Measurements from ENCODE around the gene FNDC1.

FNDC1 gene

DNA sequence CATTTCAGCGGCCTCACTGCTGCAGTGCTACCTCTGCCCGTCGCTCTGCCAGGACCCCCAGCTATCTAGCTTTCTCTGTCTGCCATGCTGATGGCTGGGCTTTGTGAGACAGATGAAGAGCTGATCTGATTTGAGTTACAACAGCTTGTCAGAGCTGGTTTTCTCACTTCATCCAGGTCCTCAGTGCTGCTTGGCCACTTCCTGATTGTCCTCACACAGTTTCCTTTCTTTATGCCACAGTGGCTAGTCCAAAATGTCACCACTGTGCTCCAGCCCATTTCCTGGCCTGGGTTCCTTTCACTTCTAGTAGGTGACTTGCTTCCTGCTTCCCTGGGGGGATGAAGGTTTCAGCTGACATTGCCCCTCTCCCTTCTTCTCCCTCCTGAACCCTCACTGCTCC, 35.4 kb downstream of the FNDC1 start:
- DNase-seq (ENCODE audit: low read depth in 3 of 3): no peak

DNA sequence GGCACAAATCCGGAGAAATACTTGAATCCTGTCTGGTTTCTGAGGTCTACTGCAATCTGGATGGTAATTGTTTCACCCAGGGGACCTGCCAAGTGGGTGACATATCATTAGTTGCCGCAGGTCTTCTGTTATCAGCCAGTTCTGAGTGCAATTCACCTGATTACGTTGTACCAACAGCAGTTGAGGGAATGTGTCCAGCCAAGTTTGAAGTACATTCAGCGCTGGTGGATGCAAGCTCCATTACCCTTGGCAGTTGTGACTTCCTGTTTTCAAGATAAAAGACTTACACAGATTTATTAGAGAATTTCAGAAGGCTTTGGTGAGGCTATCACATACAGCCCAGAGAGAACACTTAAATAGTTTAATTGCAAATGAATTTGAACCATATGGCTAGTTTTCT, 42.8 kb downstream of the FNDC1 start:
- DNase-seq (ENCODE audit: low read depth in 3 of 3): no peak

DNA sequence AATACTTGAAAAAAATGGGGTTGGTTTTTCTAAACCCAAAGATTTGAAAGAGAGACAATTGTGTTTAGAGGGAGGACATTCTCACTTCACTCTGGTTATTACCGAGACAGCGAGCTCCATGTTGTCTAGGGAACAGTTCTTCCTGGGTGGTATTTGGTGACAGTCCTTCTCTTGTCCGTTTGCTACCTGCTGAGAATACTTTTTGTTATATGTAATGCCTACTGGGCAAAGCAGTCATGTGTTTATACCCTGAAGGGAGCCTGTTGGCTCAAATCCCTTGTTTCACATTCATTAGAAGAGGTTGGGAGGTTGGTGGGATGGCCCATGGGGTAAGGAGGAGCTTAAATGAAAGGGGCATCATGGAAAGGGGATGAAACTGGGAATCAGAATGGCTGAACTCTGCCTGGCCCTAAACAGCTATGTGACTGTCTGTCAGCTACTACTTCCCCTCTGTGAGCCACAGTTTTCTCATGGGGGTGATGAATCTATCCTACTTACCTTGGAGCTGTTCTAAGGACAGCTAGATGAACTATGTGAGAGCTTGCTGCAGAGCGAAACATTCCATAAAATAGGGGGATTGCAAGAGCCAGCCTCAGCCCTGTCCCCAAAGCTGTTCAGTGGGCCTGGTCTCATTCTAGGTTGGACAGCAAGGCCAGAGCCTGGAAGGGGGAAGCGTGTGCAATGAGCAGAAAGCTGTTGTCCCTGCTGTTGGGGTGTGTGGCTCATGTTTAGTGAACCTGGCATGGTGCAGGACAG, 43.5 kb downstream of the FNDC1 start:
- DNase-seq (ENCODE audit: low read depth in 3 of 3): no peak

DNA sequence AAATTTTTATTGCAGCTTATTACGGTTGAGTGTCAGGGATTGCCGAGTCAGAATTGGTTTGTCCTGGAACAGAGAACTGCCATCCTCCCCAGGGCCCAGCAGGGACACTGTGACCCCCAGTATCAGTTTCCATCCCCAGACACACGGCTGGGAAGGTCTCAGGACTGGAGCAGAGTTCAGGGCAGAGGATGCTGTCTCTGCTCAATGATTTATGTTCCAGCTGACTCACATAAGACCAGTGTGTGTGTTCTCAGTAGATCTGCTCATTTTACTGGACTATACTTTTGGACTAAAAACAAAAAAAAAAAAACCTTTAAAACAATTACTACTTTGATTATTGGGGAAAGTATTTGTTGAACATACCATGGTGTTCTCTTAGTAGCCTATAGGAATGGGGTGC, 44.2 kb downstream of the FNDC1 start:
- no peak for DNase-seq (ENCODE audit: low read depth in 3 of 3)

DNA sequence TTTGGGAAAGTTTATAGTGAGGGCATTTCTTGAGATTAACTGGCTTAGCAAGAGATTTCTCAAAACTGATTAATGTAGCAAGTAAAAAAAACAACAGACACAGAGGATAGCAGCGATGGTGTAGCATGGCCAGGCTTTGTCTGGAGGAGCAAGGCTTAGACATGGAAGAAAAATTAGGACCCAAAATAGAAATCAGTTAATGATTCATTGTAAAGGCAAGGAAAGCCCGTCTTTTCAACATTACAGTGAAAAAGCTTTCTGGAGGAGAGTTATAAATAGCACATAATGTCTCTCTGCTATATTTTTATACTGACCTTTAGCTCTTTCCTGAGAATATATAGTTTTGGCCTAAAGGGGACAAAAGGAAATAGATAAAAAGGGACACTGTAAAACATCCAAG, 45.1 kb downstream of the FNDC1 start:
- DNase-seq (ENCODE audit: low read depth in 3 of 3): no peak

DNA sequence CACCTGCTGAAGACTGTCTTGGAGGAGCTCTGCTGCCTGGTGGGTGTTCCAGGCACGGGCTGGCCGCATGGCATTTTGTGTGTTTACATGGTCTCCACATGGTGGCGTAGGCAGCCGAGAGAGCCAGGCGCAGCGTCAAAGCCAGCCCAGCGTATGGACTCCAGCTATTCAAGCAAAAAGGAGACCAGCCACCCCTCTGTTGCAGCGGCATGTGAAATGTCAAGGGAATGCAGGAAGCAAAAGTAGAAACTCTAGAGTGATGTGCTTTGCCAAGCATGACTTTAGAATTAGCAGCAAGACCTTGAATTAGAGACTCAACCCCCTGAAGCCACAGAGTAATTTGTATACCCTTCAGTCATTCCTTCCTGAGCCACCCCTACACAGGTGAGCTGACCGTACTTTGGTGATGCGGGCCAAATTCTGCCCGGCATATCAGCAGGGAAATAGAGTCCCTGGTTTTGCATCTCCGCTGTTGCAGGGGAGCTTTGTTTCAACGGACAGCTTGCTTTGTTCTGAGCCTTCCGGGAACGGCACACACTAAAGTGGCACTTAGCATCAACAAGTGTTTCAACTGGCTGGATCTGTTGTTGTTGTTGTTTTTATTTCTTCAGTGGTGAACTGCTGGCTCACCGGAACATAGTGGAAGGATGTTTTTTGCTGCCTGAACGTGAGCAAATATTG, 48.5 kb downstream of the FNDC1 start:
- DNase-seq (ENCODE audit: low read depth in 3 of 3): peak in 1 of 3 experiments; percentile 13

DNA sequence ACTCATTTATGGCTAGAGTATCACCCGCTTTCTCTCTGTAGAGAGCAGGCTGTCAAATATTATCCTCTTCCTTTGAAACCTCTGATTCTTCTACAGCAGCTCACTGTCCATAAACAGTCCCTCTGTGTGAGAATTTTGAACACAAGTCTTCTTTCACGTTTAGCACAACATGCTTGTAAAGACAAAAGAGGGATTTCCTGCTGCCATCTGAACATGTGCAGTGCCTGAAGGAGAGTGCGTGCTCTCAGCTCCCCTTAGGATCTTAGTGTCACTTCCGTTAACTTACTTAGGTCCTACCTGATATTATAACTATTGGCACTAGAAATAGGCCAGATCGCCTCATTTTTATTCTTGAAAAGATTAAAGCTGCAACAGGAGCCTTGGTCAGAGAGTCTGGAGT, 50.9 kb downstream of the FNDC1 start:
- no peak for DNase-seq (ENCODE audit: low read depth in 3 of 3)

DNA sequence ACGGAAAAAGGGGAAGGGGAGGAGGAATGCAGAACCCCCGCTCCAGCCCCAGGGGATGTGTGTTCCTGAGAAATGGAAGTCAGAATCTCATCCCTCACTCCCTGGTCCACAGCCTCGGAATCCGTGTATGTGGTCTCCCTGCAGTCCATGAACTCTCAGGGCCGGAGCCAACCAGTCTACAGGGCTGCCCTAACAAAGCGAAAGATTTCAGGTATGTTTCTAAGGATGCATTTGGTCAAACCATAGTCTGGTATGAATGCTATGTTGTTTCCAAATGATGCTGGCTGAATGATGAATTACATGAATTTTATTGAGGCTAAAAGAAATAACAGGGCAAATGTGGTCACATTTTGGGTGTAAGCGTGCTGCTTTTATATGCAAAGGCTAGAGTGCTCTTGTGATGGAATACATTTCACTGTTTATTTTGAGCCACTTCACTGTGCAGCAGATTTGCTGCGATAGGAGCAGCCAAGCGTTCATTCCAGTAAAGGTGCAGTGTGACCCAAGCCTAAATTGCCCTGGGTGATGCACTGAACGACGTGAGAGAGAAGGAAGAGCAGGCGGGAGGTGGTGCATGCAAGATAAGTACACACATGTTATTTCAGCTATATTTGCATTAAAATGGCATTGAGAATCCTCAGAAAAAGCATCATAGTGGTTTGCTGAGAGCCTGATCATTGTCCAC, 52.4 kb downstream of the FNDC1 start:
- no peak for DNase-seq (ENCODE audit: low read depth in 3 of 3)

DNA sequence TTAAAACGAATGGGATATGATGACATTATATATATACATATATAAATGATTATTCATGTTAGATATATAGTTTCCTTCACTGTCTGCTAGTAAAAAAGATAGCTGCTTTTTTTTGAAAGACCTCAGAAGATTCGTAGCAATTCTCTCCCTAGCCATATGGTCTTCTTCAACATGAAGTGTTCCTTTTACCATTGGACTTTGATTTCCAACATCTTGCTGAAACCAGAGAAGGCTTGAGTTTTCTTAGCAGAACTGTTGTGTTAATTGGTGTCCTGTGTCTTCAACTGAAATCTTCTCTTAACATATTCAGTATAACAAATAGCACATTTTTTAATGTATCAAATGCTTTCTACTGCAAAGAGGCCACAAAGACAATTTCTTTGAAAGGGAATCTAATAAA, 55.3 kb downstream of the FNDC1 start:
- DNase-seq (ENCODE audit: low read depth in 3 of 3): no peak

DNA sequence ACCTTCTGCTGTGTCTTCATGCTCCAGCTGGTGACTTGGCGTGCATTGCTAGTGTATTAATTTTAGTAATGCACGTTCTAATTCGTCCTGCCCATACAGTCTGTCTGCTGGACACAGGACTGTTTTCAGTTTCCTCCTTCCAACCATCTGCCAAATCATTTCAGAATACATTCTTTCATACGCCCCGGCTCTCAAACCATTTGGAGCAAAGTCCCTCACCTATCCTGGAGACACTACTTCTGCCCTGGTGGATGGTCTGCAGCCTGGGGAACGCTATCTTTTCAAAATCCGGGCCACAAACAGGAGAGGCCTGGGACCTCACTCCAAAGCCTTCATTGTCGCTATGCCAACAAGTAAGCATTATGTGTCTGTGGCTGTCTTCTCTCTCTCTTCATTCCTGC, 60.5 kb downstream of the FNDC1 start:
- no peak for DNase-seq (ENCODE audit: low read depth in 3 of 3)

DNA sequence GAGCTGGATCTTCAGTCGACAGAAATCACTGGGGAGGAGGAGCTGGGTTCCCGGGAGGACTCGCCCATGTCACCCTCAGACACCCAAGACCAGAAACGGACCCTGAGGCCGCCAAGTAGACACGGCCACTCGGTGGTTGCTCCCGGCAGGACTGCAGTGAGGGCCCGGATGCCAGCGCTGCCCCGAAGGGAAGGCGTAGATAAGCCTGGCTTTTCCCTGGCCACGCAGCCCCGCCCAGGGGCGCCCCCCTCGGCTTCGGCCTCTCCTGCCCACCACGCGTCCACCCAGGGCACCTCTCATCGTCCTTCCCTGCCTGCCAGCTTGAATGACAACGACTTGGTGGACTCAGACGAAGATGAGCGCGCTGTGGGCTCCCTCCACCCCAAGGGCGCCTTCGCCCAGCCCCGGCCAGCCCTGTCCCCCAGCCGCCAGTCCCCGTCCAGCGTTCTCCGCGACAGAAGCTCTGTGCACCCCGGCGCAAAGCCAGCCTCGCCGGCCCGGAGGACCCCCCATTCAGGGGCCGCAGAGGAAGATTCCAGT, 63.0 kb downstream of the FNDC1 start:
- DNase-seq (ENCODE audit: low read depth in 3 of 3): no peak

DNA sequence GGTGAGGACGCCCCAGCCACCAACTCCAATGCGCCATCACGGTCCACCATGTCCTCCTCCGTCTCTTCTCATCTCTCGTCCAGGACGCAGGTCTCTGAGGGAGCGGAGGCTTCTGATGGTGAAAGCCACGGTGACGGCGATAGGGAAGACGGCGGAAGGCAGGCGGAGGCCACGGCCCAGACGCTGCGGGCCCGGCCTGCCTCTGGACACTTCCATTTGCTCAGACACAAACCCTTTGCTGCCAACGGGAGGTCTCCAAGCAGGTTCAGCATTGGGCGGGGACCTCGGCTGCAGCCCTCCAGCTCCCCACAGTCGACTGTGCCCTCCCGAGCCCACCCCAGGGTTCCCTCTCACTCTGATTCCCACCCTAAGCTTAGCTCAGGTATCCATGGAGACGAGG, 63.6 kb downstream of the FNDC1 start:
- DNase-seq (ENCODE audit: low read depth in 3 of 3): no peak

DNA sequence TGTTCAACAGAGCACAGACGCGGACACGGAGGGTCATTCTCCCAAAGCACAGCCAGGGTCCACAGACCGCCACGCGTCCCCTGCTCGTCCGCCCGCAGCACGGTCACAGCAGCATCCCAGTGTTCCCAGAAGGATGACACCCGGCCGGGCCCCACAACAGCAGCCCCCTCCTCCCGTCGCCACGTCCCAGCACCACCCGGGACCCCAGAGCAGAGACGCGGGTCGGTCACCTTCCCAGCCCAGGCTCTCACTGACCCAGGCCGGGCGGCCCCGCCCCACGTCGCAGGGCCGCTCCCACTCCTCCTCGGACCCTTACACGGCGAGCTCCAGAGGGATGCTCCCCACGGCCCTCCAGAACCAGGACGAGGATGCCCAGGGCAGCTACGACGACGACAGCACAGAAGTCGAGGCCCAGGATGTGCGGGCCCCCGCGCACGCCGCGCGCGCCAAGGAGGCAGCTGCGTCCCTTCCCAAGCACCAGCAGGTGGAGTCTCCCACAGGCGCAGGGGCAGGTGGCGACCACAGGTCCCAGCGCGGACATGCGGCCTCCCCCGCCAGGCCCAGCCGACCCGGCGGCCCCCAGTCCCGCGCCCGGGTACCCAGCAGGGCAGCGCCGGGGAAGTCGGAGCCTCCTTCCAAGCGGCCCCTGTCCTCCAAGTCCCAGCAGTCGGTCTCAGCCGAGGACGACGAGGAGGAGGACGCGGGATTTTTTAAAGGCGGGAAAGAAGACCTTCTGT, 64.3 kb downstream of the FNDC1 start:
- DNase-seq (ENCODE audit: low read depth in 3 of 3): no peak

DNA sequence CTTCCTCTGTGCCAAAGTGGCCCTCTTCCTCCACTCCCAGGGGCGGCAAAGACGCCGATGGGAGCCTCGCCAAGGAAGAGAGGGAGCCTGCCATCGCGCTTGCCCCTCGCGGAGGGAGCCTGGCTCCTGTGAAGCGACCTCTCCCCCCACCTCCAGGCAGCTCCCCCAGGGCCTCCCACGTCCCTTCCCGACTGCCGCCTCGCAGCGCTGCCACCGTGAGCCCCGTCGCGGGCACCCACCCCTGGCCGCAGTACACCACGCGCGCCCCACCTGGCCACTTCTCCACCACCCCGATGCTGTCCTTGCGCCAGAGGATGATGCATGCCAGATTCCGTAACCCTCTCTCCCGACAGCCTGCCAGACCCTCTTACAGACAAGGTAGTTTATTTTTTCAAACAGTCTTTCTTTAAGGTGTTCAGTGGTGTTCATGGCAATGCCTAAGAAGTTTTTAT, 64.9 kb downstream of the FNDC1 start:
- DNase-seq (ENCODE audit: low read depth in 3 of 3): no peak

DNA sequence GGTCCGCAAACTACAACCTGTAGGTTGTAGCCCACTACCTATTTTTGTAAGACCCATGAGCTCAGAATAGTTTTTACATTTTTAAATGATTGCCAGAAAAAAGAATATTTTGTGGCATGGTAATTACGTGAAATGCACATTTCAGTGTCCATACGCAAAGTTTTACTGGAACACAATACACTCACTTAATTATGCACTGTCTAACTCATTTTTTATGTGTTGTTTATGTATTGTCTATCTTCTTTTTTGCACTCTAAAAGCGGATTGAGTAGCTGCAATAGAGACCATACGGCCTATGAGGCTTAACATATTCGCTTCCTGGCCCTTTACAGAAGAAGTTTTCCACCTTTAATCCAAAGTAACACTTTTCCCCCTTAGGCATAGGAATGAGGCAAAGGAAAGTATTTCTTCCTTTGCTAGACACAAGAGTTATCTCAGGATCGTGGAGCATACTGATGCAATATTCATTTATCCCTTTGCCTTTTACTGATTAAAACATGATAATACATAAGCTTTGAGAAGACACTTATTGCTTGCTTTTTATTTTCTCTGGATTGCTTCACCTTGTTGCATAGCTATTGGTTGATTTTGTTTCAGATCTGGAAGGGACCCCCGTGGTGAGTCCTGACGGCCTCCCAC, 69.8 kb downstream of the FNDC1 start:
- no peak for DNase-seq (ENCODE audit: low read depth in 3 of 3)

DNA sequence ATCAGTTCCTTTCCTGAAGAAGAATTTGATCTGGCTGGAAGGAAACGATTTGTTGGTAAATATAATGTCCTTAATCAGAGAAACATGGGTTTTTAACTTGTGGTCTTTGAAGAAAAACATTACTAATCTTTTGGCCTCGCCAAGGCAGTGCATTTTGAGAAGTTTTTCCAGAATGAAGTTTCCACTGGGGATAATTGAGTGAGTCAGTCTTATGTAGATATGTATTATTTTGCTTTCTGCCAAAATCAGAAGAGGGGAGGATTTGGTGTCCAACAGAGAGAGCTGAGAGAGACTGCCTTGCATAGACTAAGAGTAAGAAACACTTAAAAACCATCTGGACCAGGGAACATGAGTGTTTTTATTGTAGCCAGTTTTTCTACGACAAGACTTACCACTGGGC, 79.9 kb downstream of the FNDC1 start:
- DNase-seq (ENCODE audit: low read depth in 3 of 3): no peak

DNA sequence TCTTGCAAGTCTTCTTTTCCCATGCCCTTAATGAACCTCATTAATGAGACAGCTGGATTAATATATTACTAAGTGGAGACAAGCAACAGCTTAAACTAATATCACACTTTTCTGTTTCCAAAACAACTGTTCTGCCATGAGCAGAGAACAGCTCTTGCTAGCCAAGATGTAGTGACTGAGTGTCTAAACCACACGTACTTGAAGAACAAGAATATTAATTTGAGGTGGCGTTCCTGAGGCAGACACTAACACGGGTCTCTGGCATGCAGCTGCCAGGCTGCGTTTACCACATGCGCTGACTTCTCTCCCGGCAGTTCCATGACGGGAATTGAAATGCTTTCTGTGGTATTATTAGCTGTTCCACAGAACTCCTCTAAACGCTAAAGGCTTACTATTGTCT, 80.6 kb downstream of the FNDC1 start:
- DNase-seq (ENCODE audit: low read depth in 3 of 3): no peak

DNA sequence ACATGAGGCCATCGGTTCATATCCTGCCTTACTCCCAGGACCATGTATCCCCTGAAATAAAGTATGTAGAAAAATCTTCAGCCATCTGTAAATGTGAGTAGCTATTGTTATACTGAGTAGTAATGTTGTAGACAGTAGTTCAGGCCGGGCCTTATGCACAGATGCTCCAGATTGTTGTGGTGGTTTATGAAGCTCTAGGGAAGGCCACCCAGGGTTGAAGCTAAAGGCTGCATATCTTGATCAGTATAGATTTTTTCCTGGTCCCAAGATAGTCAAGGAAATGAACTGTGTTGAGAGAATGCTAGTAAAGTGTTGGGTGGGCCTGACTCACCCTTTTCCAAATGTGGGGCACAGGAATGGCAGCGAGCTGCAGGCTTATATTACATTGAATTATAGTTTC, 81.4 kb downstream of the FNDC1 start:
- DNase-seq (ENCODE audit: low read depth in 3 of 3): no peak

DNA sequence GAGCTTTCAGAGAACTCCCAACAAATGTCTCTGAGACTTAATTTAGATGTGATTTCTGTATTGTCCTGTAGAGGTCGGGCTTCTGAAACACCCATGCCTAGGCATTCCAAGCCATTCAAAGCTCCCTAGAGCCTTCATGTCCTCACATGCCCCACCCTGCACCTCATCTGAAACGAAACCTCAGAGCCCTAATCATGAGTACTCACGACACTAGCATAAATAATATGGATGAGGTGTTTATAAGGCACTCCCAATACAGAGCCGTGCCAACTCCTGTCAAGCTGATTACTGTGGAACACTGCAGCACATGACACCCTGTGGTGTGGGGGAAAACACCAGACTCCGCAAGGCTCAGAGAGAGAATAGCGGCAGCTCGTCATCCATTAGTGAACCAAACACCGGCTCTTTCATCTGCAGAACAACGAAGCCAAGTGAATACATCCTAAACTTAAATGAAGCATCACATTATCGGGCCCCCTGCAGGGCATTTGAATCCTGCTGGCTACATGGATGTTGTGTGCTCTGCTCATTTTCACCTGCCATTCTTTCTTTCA, 83.8 kb downstream of the FNDC1 start:
- DNase-seq (ENCODE audit: low read depth in 3 of 3): no peak

DNA sequence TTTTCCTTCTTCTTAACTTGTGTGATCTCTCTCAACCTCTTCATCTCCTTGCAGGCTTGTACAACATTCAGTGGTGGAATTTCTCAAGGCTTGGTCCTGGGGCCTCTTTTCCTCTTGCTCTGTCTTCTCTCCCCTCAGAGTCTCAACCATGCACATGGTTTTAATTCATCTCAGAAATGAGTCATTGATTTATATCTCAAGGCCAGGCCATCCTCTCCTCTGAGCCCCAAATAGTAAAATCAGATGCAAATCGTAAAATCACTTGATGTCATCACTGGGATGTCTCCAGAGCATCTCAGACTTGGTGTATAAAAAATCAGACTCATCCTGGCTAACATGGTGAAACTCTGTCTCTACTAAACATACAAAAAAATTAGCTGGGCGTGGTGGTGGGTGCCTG, 85.0 kb downstream of the FNDC1 start:
- DNase-seq (ENCODE audit: low read depth in 3 of 3): no peak

DNA sequence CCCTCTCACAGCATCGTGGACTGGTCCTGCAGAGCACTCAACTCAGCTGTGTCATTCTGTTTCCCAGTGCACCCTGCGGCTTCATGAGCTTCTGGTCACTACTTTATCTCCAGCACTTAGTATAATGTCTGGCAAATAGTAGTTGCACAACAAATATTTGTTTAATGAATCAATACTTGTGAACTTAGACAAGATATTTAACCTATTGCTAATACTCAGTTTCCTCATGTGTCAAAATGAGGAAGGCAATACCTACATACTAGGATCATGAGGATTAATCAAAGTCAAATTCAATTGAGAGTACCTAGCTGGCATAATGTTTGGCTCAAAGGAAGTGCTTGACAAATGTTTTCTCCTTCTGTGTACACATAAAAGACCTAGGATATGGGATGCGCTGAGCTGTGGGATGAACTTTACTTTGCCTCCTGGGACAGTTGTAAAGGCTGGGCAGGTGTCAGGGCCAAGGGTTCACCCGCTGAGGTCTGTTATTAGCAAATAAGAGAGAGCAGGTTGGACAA, 86.3 kb downstream of the FNDC1 start:
- DNase-seq (ENCODE audit: low read depth in 3 of 3): no peak
